Left hindlimb (tissue), 1 donor: ENCODE results near the gene ARHGAP31.
A peak's percentile ranks its signal among the peaks of the same experiment; 100 is the strongest.
"Not testable (repeated sequence)": the region's sequence is repeated elsewhere in the genome, so short reads cannot be mapped to it uniquely, and the experiment has no call there.

ENCODE experiments used
- DNase-seq: peaks from one replicate; pipeline ENCODE4 v3.0.0-alpha.2; 2018

ARHGAP31 gene

GRCh38 chr3:119320785-119321184 is 26.6 kb downstream of the ARHGAP31 start:
- DNase-seq: not testable (repeated sequence)

DNA sequence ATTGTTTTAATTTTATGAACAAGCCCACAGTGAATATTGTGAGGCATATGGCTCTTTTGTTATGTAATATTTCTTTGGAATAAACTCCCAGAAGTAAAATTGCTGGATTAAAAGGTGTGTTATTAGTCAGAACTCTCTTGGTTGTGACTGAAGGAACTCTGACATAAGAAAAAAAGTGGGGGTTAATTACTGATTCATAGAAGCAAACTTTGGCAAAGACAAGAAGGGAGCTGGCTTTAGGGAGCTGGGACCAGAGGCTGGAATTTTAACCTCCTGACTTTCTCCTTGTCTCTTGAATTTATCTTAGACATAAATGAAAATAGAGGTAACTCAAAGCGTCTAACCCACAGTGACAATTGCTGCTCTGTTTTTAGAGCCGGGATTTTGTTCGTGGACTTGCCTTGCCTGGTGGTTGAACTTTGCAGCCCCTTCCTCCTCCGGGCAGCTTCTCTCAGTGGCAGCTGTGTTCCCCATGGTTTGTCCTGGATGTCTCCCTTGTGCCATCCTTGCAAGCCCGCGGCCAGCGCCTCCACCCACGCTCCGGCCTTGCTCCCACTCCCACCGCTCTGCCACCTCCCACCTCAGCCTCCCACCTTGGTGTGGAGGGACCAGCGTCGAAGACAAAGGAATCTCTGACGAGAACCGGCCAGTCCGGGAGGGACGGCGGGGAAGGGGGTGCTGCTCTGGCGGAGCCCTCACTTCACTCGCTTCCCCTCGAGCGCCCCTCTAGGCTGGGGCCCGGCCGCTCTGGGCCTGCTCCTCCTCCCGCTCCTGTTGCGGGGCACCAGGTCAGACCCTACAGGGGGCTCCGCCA is 28.0 kb downstream of the ARHGAP31 start:
- DNase-seq: no peak

- peak; percentile 91 for DNase-seq
Measured at GRCh38 chr3:119322835-119323722, 28.9 kb downstream of the ARHGAP31 start.

- no peak for DNase-seq
Measured at GRCh38 chr3:119323723-119324085, 29.5 kb downstream of the ARHGAP31 start.

DNA sequence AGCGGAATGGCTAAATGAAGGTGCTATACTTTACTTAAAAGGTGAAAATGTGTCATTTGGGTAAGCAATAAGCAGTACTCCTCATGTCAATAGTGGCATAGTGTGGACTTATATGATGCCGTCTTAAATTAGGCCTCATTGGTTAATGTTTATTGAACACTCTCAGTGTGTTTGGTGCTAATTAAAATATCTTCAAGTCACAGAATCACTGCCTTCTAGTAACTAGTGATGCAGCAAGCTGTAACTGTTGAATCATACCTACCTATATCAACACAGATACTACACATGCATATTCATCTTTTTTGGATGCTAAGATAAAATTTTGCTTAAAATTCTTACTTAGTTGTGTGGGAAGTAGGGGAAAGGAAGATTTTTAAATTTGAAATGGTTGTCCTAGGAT is 30.7 kb downstream of the ARHGAP31 start:
- DNase-seq: no peak

DNA sequence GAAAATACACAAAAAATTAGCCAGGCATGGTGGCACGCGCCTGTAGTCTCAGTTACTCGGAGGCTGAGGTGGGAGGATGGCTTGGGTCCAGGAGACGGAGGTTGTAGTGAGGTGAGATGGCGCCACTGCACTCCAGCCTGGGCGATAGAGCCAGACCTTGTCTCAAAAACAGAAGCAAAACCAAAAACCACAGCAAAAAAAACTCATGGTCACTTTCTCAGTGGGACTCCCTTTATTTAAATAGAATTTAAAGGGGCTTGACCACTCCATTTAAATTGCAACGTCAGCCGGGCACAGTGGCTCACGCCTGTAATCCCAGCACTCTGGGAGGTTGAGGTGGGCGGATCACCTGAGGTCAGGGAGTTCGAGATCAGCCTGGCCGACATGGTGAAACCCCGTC is 32.8 kb downstream of the ARHGAP31 start:
- no peak for DNase-seq

- peak; percentile 53 for DNase-seq
Measured at GRCh38 chr3:119329551-119329950, 35.4 kb downstream of the ARHGAP31 start.

DNA sequence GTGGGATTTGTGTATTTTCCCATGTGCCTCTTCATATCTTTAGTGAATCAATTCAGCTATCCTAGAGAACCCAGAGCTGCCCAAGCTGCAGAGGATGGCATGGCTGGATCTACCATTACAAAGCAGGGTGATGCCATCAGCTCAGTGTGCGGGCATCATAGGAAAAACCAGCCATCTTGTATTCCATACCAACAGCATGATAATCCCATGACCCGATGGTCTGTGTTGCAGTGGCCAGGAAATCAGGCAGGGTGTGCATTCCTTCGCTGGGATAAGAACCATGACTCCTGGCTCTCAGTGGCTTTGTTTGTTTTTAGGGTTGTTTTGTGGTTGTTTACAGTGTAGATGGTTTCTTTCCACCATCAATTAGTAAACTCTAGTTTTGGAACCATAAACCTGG is 36.0 kb downstream of the ARHGAP31 start:
- no peak for DNase-seq

DNA sequence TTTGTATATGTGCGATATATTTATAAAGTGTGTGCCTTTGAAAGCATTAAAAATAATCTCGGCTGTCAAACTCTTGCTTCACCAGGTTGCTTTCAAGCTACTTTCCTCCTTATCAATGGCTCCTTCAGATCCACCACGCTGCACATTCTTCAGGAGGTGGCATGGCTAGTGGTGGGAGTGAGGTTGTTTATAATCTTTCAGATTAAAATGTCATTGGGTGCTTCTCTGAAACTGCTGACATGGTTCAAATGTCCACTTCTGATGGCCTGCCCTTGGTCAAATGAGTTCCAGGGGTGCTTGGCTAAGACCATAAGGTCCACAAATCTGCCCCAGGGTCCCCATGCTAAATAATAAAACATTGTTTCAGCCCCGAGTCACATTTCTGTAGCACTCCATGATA is 36.7 kb downstream of the ARHGAP31 start:
- no peak for DNase-seq

DNA sequence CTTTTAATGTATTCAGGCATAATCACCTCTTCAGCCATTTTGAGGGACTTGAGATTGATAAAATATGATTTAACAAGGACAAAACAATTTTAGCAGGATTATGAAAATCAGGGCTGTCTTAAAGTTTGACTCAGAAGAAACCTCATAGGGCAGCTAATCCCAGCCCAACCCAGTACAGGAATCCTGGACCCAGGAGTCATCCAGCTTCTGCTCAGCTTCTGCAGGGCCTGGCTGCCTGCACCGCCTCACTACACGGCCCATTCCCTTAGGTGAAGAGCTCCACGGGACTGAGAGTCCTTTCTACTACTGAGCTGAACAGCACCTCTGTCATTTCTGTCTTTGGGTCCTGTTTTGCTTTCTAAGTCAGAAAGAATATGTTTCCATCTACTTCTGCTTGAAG is 37.5 kb downstream of the ARHGAP31 start:
- no peak for DNase-seq

DNA sequence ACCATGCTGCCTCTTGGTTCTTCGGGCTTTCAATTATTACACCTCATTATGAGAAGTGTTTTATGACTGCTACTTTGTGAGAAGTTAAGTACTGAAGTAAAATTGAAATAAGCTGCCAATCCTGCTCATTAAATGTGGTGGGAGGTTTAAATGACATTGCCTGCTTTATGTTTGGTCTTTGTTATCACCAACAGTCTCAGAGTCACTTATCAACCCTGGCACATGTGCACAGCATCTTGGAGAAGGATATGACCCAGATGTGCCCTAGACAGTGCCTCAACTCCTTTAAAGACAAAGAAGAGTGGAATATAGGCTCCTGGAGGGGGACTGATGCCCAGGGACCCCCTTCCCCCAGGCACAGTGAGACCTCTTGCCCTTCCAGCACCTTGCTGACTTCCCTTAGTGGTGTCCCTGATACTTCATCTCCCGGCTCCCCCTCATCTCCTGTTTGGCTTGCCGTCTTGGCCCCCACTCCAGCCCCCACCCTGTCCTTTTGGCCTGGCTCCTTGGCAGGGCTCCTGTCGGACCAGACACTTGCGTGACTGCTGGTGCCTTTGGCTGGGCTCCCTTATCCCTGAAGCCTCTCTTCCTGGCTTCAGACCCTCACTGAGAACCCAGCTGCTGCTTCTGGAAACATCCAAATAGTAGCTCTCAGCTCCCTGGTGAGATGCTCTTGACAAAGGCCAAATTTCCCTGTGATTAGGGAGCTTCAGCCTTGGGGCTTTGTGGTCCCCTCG is 39.8 kb downstream of the ARHGAP31 start:
- no peak for DNase-seq

DNA sequence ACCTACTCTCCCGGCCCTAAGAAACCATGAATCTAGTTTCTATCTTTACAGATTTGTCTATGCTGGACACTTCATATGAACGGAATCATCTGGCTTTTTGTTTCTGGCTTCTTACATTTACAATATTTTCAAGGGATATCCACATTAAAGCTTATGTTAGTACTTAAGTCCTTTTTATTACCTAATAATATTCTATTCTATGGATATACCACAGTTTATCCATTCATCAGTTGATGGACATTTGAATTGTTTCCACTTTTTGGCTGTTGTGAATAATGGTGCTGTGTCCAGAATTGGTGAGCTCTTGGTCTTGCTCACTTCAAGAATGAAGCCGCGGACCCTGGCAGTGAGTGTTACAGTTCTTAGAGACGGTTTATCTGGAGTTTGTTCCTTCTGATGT is 42.6 kb downstream of the ARHGAP31 start:
- no peak for DNase-seq

DNA sequence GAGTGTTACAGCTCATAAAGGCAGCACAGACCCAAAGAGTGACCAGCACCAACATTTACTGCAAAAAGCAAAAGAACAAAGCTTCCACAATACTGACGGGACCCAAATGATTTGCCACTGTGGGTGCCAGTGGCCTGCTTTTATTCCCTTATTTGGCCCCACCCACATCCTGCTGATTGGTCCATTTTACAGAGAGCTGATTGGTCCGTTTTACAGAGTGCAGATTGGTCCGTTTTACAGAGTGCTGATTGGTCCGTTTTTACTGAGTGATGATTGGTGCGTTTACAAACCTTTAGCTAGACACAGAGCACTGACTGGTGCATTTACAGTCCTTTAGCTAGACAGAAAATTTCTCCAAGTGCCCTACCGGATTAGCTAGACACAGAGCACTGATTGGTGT is 43.2 kb downstream of the ARHGAP31 start:
- DNase-seq: not testable (repeated sequence)

DNA sequence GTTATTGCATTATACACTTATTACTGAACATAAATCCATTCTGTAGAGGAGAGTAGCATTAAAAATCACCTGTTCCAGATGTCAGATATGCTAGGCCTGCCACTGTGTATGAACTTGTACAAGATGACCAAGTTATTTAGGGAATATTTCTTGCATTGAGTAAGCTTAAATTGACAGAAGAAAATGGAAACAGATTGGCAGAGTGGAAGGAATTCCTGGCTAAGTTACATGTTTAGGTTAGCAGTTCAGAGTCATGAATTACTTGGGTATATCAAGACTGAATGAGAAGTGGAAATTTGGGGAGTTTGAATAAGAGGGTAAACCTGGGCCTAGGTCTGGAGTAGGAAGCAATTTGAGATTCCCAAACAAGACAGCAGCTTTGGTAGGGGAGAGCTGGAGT is 44.6 kb downstream of the ARHGAP31 start:
- no peak for DNase-seq

- DNase-seq: no peak
Measured at GRCh38 chr3:119340014-119340413, 45.8 kb downstream of the ARHGAP31 start.

- no peak for DNase-seq
Measured at GRCh38 chr3:119340446-119340845, 46.3 kb downstream of the ARHGAP31 start.

DNA sequence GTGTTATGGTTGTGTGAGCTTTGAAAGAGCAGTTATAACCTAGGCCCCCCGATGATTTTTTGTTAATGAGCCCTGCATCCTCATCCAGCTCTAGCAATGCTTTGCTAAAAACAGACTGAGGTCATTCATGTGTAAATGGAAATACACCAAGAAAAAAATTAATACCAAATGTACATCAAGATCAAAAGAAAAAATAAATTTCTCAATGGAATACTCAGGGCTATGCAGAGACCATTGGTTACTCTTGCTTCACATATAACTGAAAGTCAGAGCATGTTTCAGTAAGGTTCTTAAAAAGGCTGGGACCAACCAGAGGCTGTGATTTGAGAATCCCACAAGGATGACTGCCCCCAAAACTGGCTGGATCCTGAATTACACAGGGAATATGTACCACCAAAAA is 48.0 kb downstream of the ARHGAP31 start:
- no peak for DNase-seq

- DNase-seq: no peak
Measured at GRCh38 chr3:119343719-119344118, 49.5 kb downstream of the ARHGAP31 start.

GRCh38 chr3:119346076-119346496 is 51.9 kb downstream of the ARHGAP31 start:
- DNase-seq: no peak

- no peak for DNase-seq
Measured at GRCh38 chr3:119347036-119347435, 52.9 kb downstream of the ARHGAP31 start.

DNA sequence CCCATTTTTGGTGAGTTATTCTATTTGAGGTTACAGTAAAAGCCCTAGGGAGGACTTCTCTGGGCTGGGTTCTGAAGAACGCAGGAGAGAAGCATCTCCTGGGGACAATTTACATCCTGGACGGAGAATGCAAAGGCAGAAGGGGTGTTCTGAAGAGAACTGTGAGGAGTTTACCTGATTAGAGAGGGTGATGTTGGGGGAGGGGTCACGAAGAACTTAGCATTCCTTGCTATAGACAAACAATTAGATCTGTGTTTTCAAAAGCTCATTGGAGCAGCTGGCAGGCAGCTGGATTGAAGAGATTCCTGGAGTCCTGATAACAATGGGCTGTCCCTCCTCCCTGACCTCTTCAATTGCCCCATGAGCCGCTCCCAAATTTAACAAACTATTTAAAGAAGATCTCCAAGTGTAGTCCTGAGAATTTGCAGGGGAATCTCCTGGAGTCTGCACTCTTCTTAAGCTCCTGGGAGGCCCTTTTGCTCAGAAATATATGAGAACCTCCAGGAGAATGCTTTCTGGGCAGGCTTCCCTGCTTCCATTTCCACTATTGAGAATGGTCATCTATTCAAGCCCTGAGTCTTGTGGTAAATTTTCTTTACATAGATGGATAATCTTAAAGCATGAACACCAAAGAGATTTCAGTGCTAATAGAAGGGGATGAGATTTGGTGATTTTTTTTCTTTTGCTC is 55.3 kb downstream of the ARHGAP31 start:
- DNase-seq: no peak

GRCh38 chr3:119350114-119350513 is 55.9 kb downstream of the ARHGAP31 start:
- no peak for DNase-seq

DNA sequence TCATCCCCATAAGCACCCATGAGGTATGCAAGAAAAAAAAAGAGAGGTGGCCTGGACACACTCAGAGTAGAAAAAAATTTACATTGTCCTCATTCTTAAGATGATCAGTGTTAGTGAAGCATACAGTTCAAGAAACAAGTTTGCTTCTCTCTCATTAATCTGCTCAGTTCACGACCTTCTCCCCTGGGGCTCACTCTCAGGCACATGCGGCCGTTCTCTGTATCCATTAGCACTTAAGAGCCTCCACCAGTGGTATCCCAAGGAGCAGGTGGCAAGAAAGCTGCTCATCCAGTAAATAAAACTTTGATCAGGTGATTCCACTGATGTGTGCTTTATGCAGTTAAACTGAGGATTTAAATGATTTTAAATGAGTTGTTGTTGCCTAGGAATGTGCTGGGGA is 57.4 kb downstream of the ARHGAP31 start:
- DNase-seq: no peak
